ENCODE data around the gene NHP2.
"Not testable (repeated sequence)": the region's sequence is repeated elsewhere in the genome, so short reads cannot be mapped to it uniquely, and the experiment has no call there.

NHP2 gene
- 28.7 to 63.8 reads per million in 2 donors for total RNA-seq

GRCh38 chr5:178153530-178154340 is at the start of gene NHP2:
NHP2 (minus strand) TSS chr5:178153885; CDS start chr5:178153817, 68 bp downstream.
- peak; percentile 96 for DNase-seq

- DNase-seq, result no peak
These were observed 48.9 kb upstream of the NHP2 start for GRCh38 chr5:178202541-178202940.

DNA sequence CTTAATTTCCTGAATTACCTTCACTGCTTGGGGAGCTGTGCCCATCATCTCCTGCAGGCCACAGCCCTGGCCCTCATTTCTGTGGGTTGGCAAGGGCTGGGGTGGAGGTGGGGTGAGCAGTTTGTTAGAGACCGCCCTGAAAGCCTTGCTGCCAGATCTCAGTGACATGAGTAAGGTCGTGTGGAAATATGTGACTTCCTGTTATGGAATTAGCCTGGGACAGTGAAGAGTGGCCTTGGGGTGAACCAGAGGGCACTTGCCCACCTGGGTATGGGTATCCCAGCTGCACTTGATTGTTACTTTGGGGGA is 48.2 kb upstream of the NHP2 start:
- no peak for DNase-seq

DNA sequence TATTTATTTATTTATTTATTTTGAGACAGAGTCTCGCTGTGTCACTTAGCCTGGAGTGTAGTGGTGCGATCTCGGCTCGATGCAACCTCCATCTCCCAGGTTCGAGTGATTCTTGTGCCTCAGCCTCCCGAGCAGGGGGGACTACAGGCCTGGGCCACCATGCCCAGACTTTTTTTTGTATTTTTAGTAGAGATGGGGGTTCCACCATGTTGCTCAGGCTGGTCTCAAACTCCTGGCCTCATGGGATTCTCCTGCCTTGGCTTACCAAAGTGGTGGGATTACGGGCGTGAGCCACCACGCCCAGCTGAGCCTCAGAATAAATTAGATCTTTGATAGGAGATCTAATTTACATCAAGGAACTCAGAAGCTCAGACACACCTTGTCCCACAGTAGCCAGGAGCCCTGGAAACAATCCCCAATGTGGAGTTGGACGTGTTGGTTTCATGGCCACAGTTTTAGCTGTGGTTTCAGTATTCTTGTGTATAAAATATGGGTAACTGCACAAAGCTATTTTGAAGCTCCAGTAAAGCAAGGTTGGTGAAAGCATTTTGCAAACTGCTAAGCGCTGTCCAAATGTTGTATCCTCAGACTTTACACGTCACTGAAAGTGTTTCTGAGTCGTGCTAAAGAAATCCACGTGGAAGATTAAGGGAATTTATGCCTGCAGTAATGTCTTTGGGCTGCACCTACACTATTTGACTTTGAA is 47.7 kb upstream of the NHP2 start:
- no peak for DNase-seq

- no peak for DNase-seq
These were observed 46.1 kb upstream of the NHP2 start for GRCh38 chr5:178199581-178200434.

DNA sequence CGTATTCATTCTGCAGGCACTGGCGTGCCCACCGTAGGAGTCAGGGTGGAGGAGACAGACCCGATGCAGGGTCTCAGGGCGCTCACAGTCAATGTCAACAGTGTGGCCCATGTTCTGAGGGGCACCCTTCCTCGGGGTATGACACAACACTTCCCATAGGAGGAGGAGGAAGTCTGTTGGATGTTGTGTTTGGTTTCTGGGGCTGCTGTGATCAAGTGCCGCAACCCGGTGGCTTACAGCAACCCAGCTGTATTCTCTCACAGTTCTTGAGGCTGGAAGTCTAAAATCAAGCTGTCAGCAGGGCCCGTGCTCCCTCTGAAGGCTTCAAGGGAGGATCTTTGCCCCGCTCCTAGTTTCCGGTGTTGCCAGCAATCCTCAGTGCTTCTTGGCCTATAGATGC is 45.0 kb upstream of the NHP2 start:
- no peak for DNase-seq

GRCh38 chr5:178198151-178198550 is 44.5 kb upstream of the NHP2 start:
- not testable (repeated sequence) for DNase-seq

DNA sequence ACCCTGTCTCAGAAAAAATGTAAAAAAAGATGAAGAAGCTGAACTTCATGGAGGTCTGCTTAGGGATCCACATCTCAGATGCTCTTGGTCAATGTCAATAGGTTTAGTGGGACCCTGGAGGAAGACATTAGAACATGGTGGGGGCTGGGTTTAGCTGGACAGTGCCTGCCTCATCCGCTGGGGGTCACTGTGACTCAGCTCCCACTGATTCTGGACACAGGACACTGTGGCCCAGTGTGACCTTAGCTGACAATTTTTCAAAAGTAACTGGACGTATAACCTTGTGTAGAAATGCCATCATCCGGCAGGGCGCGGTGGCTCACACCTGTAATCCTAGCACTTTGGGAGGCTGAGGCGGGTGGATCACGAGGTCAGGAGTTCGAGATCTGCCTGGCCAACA is 43.3 kb upstream of the NHP2 start:
- no peak for DNase-seq

- no peak for DNase-seq
These were observed 42.7 kb upstream of the NHP2 start for GRCh38 chr5:178196281-178196812.

DNA sequence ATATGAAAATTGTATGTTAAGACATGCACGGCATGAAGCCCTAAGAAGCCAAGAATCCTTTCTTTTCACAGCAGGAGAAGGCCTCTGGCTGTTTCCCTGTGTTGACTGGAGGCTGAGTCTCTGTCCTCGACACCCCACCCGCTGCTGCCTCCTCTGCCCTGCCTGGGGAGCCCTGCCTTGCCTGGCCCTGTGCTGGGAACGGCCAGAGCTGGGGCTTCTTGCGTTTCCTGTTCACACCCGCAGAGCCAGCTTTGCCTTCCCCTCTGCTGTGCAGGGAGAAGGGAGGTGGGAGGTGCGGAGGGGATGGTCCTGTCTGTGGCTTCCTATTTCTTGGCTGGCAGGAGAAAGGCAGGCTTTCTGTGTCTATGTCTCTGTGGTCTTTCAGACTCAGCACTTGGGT is 40.3 kb upstream of the NHP2 start:
- DNase-seq, result no peak

DNA sequence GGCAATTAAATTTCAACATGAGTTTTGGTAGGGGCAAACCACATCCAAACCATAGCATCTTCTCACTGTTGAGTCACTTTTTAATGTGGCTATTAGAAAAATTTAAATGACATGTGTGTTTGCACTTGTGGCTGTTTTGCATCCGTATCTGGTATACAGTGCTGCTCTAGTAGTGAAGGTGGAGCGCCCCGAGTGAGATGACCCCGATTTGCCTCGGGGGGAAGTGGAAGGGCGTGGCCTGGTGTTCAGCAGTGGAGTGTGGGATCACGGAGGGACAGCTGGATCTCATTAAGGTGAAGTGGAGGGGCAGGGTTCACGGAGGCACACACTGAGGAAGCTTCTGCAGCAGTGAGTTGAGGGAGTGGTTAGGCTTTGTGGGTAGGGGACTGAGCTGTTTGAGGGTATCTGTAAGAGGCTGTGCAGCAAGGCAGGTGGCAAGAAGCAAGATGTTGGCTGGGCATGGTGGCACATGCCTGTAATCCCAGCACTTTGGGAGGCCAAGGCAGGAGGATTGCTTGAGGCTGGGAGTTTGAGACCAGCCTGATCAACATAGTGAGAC is 39.6 kb upstream of the NHP2 start:
- DNase-seq, result no peak

- DNase-seq, result no peak
These were observed 39.1 kb upstream of the NHP2 start for GRCh38 chr5:178192787-178193186.

GRCh38 chr5:178192244-178192643 is 38.6 kb upstream of the NHP2 start:
- DNase-seq, result no peak

DNA sequence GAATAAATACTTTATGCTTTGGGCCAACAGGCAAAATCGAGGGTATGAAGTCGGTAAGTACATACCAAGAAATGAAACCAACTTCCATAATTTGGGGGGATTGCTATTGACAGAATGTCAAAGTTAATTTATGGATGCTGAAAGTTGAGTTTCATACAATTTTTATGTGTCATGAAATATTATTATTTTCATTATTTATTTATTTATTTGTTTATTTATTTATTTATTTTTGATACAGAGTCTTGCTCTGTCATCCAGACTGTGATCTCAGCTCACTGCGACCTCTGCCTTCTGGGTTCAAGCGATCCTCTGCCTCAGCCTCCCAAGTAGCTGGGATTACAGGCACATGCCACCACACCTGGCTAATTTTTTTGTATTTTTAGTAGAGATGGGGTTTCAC is 38.0 kb upstream of the NHP2 start:
- DNase-seq, result no peak

GRCh38 chr5:178189433-178189832 is 35.7 kb upstream of the NHP2 start:
- DNase-seq, result no peak

DNA sequence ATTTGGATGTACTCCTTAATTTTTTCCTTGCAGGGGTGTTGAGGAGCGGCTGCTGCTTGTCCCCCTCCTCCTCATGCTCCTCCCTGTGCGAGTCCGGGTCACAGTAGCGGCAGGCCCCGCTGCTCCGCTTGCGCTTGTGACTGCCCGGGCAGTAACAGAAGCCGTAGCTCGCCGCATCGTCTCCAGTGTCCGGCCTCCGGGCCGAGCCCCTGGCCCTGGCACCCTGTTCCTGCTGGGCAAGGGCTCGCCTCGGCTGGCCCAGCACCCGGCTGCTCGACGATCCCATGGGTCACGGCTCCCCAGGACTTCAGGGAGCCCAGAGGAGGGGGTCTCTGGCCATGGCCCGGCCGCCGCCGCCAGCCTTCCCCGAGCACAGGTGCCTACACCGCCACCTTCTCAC is 33.3 kb upstream of the NHP2 start, which contains the start of gene GMCL2:
Gene GMCL2, minus strand, starts transcription at position 358 of the 400 bp plus-strand sequence. Its CDS starts 72 bp downstream, at position 286.
- DNase-seq, result no peak

- no peak for DNase-seq
These were observed 32.7 kb upstream of the NHP2 start for GRCh38 chr5:178186427-178186826.

DNA sequence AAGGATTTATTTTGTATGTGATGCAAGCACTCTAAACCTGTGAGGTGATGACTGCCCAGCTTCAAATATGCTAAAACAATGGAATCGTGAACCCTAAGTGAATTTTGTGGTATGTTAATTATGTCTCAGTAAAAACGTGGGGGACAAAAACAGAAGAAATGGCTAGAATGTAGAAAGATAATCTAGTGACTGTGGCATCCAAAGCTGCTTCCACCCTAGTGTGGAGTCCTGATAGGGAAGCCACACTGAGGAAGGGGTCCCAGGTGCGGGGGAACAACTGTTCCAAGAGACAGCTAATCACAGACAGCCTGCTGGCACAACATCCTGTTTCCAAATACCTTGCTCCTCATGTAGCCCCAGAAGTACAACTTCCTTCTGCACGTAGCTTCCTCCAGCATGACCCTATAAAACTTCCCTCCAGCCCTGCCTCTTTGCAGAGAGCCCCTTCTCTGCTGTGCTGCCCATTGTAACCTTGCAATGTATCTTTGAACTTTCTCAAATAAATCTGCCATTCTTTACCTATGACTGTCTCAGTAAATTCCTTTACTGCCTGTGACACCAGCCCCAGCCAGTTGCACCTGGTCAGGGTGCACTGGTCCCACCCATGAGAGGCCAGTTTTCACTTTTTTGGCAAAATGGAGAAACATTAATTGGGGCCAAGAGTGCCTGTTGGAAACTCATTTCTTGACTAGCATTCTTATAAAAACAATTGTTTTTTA is 28.6 kb upstream of the NHP2 start:
- no peak for DNase-seq

DNA sequence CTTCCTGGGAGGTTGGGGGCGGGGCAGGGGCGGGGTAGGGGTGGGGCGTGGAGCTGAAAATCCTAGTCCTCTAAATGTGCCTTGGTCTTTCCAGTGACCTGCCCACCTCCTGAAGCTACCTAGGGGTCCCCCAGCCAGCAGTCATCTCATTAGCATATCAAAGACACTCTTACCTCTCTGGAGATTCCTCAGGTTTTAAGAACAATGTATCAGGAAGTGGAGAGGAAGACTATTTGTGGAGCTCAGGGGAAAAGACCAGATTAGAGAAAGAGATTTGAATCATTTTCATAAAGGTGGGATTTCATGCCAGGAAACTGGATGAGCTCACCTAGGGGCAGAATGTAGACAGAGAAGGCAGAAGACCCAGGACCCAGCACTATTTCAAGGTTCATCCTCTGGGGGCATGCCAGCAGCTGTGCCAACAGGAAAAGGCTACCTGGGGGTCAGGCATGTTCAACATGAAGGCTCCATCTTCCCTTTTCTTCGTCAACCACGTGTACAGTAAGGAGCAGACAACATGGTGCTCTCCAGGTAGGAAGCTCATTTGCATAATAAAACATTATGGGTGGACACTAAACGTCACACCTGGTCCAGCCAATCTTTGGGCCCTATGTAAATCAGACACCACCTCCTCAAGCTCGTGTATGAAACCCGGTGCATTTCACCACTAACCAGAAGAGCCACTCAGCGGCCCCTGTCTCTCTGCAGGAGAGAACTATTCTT is 26.6 kb upstream of the NHP2 start:
- no peak for DNase-seq

GRCh38 chr5:178177569-178177968 is 23.9 kb upstream of the NHP2 start:
- no peak for DNase-seq

DNA sequence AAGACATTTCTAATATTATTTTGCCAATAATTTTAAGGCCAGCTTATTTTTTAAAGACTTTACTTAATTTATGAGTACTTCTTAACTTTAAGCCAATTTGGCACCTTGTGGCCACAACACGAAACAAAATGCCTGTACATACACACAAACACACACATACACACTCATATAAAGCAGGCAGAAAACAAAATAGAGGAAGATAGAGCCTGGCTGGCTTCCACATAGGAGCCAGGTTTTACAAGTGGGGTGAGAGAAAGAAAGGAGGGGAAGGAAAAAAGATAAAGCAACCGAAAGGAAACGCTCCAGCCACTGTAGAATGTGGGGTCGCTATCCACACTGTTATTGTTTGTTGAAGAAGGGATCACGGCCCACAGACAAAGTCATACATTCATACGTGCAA is 23.1 kb upstream of the NHP2 start:
- no peak for DNase-seq

Data from T-helper 9 cell (primary cell).